Body of pancreas (tissue), 4 donors: ENCODE data around the gene RCAN2.

Experiments used
- POLR2A ChIP-seq, 3 donors: fragments of 450-650 bp; IDR thresholded peaks; one replicate each; pipeline ENCODE4 v1.6.1; 2016; ENCODE audit warnings: antibody characterized with exemption in 3 of 3, mild to moderate bottlenecking in 2 of 3
- TF ChIP-seq, protein P1 (sequence below), 7 experiments: fragments of 450-650 bp in 4 of 7; fragments of 200-600 bp in 3 of 7; sonication (generic) in 3 of 7; IDR thresholded peaks; one replicate each; pipeline ENCODE4 v1.5.1; 2016 to 2019; ENCODE audit warnings: antibody characterized with exemption in 7 of 7

DNA sequence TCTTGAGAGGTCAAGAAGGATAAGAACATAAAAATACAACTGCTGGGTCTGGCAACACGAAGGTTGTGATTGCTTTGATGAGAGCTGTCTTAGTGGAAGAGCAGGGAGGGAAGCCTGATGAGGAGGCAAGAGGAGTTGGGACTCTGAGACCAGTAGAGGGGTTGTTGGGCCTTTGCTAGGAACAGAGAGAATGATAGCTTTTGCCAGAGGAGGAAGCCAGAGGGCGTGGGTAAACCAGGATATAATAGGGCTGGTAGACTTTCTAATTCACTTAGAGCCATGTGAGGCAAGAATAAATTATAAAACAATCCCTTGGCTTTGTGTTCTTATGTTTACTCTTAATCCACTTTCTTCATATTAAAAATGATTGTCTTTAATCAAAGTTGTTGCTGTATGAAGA, 78.6 kb downstream of the RCAN2 start:
- TF ChIP-seq, protein P1, sequence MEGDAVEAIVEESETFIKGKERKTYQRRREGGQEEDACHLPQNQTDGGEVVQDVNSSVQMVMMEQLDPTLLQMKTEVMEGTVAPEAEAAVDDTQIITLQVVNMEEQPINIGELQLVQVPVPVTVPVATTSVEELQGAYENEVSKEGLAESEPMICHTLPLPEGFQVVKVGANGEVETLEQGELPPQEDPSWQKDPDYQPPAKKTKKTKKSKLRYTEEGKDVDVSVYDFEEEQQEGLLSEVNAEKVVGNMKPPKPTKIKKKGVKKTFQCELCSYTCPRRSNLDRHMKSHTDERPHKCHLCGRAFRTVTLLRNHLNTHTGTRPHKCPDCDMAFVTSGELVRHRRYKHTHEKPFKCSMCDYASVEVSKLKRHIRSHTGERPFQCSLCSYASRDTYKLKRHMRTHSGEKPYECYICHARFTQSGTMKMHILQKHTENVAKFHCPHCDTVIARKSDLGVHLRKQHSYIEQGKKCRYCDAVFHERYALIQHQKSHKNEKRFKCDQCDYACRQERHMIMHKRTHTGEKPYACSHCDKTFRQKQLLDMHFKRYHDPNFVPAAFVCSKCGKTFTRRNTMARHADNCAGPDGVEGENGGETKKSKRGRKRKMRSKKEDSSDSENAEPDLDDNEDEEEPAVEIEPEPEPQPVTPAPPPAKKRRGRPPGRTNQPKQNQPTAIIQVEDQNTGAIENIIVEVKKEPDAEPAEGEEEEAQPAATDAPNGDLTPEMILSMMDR (IDR thresholded peaks at IDR 0.05): no peak
- no peak for TF ChIP-seq POLR2A (IDR thresholded peaks at IDR 0.05)
